ENCODE data around the gene DEFB124. TPM values are rescaled to one million over a fixed set of nuclear protein-coding genes. Genes with fewer than 3 reads are reported as not detected.
"Not testable (repeated sequence)": the region's sequence is repeated elsewhere in the genome, so short reads cannot be mapped to it uniquely, and the experiment has no call there.

DEFB124 gene, protein sequence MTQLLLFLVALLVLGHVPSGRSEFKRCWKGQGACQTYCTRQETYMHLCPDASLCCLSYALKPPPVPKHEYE
- not detected for total RNA-seq

DNA sequence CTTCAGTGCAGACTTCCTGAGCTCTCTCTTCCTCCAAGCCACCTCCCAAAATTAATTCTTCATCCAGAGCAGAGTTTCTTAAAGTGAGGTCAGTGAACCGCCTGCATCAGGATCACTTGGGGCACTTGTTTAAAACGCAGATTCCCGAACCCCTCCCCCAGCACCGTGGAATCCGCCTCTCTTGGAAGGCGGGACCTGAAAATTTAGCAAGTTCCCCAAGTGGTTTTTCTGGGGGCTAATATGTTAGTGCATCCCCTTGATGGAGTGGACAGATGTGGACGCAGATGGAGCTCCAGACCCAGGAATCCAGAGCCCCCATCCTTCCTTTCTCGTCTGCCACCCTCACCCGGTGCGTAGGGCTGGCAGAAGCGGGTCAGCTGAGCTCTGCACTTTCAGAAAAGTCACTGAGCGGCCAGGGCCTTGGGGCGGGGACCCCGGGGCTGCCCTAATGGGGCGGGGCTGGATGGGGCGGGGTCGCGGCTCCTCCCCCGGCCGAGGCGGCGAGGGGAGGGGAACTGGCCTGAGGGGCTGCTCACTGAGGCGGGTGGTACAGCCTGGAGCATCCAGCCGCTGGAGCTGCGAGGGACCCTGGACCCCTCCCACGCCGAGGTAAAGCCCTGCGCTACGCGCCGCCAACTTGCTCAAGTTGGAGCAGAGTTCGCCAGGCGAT lies at the start of gene DEFB124, which contains the start of gene REM1:
Gene DEFB124, minus strand, starts transcription at position 370 of the 670 bp plus-strand sequence. CDS start 2,114 bp downstream, outside the sequence.
Gene REM1, plus strand, starts transcription at position 531 of the 670 bp plus-strand sequence. CDS start 1,158 bp downstream, outside the sequence.
- no peak for DNase-seq

GRCh38 chr20:31523361-31524283 lies 48.7 kb upstream of the DEFB124 start:
- no peak for DNase-seq

DNA sequence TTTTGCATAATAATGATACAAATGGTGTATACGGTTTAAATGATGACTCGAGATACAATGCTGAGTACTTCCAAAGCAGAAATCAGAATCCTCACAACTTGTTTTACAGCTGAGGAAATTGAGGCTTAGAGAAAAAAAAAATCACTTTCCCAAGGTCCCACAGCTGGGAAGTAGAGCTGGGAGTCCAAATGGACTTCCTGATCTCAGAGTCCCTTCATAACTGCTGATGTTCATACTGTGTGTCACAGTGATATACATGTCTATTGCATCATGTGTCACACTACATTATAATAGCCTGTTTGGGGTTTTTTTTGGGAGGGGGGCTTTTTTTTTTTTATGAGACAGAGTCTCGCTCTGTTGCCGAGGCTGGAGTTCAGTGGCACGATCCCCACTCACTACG lies 47.8 kb upstream of the DEFB124 start:
- DNase-seq: no peak

- not testable (repeated sequence) for DNase-seq
These were observed 46.3 kb upstream of the DEFB124 start for GRCh38 chr20:31521267-31521666.

DNA sequence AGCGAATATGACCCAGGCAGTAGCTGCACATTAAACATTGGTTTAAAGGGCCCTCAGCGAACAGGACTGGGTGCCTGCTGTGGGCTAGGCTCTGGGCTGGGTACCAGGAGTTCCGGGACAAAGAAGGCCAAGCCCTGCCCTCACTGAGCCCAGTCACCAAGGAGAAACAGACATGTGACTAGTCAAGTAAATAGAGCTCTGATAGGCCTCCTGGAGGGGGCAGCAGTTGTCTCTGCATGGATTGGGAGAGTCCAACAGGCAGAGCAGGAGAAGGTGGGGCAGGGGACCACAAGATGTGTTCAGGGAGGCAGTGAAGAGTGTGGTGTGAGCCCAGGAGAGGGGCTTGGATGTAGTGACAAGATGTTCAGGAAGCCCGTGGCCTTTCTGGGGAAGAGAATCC lies 42.4 kb upstream of the DEFB124 start:
- no peak for DNase-seq

DNA sequence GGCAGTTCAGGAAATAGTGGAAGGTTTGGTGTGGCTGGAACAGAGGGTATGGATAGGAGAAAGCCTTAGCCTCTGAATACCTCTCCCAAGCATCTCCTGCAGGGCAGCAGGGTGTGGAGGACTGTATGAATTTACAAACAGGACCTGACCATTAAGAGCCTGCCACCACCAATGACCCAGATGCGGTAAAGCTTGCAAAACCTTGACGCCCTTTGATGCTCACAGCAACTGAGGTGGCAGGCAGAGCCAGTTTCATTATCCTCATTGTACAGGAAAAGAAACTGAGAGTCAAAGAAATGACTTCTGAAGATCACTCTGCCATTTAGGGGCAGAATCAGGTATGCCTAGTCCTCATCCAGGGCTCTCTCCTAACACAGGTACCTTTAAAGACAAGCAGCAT lies 41.7 kb upstream of the DEFB124 start:
- no peak for DNase-seq

DNA sequence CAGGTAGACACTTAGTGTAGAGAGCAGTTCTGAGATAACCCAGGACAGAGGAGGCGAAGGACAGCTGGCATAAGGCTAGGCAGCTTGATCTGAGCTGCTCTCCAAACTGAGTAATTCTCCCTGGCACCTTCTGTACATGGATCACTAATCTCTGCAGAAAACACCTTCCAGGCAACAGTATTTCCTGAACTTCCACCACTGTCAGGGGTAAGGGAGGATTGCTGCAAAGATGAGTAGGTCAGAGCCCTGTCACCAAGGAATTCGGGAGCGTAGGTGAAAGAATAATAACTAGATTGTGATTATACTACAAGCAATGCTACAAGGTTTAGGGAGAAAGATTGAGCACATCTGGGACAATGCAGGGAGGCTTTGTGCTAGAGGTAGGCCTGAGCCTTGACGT lies 41.2 kb upstream of the DEFB124 start:
- DNase-seq: no peak

- DNase-seq: no peak
These were observed 40.8 kb upstream of the DEFB124 start for GRCh38 chr20:31515775-31516107.

DNA sequence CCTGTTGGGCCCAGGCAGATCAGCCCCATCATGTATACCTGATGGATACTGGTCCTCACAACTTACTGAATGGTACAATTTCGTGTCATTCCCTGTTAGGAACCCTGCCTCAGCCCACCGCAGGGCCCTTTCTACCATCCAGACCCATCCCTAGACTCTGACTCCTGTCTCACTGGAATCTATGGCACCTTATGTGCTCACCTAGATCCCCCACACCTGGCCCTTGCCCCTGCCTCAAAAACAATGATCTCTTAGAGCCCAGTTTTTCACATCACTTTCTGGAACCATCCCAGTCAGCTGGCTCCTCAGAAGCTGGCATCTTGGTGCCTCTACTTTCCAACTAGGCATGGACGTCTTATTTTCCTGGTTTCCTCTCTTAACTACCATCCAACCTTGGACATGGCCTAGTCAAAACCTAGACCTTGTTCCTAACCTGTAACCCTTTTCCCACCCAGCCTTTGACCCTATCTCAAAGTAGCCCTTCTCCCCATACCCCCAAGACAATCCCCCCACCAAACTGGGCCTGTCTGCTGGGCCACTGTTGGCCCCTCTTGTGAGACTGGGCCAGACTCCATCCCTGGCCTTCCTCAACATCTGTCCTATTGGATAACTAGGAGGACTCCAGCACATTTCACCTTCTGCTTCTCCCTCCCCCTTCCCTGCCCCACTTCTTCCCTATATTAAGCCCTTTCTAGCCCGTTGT lies 40.3 kb upstream of the DEFB124 start:
- no peak for DNase-seq

- peak; percentile 76 for DNase-seq
These were observed 39.5 kb upstream of the DEFB124 start, which contains the start of gene HM13 for GRCh38 chr20:31514154-31515071. Gene HM13, plus strand, starts transcription at chr20:31514442. Its CDS starts 110 bp downstream, at chr20:31514552.

- DNase-seq: no peak
These were observed 33.8 kb upstream of the DEFB124 start for GRCh38 chr20:31508517-31509244.

DNA sequence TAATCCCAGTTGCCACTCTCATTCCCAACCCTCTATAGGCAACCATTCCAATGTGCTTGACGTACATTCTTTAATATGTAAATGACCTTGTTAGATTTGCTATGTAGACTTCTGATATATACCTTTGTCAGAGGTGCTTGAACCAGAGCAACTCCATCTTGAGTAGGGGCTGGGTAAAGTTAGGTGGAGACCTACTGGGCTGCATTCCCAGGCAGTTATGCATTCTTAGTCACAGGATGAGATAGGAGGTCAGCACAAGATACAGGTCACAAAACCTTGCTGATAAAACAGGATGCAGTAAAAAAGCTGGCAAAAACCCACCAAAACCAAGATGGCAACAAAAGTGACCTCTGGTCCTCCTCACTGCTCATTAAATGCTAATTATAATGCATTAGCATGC lies 31.0 kb upstream of the DEFB124 start:
- DNase-seq: no peak

- DNase-seq: peak; percentile 44
These were observed 28.2 kb upstream of the DEFB124 start for GRCh38 chr20:31502884-31503673.

DNA sequence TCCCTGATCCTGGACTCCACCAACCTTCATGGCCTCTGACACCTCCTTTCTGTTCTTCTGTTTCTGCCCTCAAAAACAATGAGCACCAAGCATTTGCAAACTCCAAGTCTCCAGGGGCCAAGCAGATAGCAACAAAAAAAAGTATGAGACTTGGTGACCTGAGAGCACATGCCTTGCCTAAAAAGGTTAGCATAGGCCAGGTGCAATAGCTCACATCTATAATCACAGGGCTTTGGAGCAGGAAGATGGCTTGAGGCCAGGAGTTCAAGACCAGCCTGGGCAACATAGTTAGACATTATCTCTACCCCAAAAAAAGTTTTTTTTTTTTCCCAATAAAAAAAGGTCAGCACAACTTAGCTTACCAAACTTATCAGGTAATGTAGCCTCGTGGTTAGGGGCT lies 25.6 kb upstream of the DEFB124 start:
- DNase-seq: no peak

DNA sequence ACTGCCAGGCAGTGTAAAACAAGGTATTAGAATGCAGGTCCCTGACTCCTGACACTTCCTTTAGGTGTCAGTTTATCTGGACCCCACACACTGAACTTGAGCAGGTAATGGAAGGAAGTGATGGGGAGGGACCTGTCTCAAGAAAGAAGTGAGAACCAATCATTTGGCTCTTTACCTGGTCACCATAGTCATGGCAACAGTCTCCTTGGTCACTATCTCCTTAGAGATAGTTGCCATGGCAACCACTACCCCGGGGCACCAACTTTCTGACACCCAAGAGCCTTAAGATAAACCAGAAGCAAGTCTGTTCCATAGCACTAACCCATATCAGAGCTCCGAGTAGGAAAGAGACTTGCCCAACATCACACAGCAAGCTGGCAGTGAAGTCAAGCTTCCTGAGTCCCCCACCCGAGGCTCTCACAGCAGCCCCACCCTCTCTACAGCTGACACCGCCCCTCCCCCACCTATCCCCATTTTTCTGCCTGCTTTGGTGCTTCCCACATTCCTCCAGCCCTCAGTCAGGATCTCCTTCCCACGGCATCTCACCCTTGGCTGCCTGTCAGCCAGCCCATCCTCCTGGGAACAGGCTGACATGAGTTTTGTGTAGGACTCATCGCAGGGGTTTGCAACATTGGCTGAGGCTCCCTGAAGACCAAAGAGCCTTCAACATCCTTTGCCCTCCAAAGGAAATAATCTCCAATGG lies 23.1 kb upstream of the DEFB124 start:
- no peak for DNase-seq

DNA sequence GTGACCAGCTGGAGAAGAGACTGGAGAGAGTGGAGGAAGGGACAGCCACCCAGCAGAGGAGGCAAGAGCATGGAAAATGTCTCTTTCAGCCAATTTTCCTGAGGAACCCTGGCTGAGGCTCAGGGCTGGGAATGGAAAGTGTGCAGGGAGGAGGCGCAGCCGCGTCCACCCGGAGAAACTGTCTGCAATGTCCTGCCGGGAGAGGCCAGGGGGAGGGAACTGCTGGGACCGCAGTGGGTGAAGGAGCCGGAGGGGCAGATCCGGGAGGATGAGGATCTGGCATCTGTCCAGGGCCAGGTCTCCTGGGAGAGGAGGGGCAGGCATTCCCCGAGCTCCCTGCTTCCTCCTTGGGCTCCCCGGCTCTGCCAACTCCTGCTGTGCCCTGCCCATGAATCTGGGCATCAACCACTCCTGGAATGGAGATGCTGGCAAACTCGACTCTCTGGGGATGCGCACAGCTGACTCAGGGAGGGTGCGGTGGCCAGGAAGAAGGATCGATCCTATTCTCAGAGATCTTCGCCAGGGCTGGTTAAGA lies 21.9 kb upstream of the DEFB124 start:
- no peak for DNase-seq

DNA sequence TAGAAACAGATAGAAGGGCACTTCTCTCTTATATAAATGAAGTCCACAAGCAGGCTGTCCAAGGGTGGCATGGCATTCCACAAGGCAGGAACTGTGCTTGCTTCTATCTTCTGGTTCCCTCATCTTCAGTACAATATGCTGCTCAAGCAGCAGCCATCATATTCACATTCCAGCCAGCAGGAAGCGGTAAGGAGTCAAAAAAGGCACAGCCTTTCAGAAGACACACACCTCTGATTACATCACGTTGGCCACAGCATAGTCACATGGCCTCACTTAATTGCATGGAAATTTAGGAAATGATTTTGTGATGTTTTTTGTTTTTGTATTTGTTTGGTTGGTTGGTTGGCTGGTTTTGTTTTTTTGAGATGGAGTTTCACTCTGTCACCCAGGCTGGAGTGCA lies 19.2 kb upstream of the DEFB124 start:
- no peak for DNase-seq

DNA sequence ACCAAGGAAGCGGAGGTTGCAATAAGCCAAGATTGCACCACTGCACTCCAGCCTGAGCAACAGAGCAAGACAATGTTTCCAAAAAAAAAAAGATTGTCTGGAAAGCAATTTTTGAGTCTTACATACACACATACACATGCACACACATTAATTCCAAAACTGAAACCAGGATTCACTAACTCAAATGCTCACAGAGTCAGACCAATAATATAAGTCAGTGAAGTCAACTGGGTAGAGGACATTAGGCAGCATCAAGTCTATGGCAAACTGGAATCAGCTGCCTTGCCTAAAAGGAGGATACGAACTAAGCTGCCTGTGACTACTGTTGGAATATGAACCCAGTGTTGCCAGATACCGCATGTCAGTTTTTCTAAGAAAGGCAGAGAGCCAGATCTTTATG lies 15.8 kb upstream of the DEFB124 start:
- DNase-seq: no peak

GRCh38 chr20:31489152-31489551 lies 14.2 kb upstream of the DEFB124 start:
- DNase-seq: no peak

All from occipital lobe (tissue), 2 donors.